K562 (cell line): ENCODE measurements around the gene CLDN7. TPM values are rescaled to one million over a fixed set of nuclear protein-coding genes. Genes with fewer than 3 reads are reported as not detected.

Experiments
- ARNT ChIP-seq, 2 experiments: fragments of 450-650 bp; IDR thresholded peaks; 2 replicates each; pipeline ENCODE4 v1.6.1; 2016; ENCODE audit warnings: mild to moderate bottlenecking in 1 of 2
- CREB3L1 ChIP-seq: fragments of 450-650 bp; IDR thresholded peaks from 2 replicates; pipeline ENCODE4 v1.6.1; 2014; ENCODE audit warnings: low read depth, mild to moderate bottlenecking, moderate library complexity, borderline replicate concordance
- DMBX1 ChIP-seq: fragments of 250-450 bp; sonication (Bioruptor Pico); IDR thresholded peaks from 2 replicates; pipeline ENCODE4 v1.8.0; 2022; ENCODE audit warnings: inconsistent platforms, mild to moderate bottlenecking, moderate library complexity, borderline replicate concordance
- FIP1L1 ChIP-seq: fragments of 200-400 bp; formaldehyde crosslinking; IDR thresholded peaks from 2 replicates; pipeline ENCODE4 v1.6.1; 2018; ENCODE audit warnings: mild to moderate bottlenecking, low read depth, low read length; ENCODE audit not compliant: poor library complexity, severe bottlenecking
- GATA2 ChIP-seq: sonication (generic); formaldehyde crosslinking; IDR thresholded peaks from 2 replicates; pipeline ENCODE4 v1.4.0; 2020; ENCODE audit warnings: mild to moderate bottlenecking, missing genetic modification reagents
- GMEB1 ChIP-seq: fragments of 250-450 bp; sonication (Bioruptor Pico); IDR thresholded peaks from 2 replicates; pipeline ENCODE4 v1.4.0; 2020; ENCODE audit warnings: mild to moderate bottlenecking
- JUND ChIP-seq, 2 experiments: IDR thresholded peaks; 2 replicates in 1 of 2; 3 replicates in 1 of 2; pipeline ENCODE4 v1.6.1; 2011; ENCODE audit warnings: borderline replicate concordance in 2 of 2, low read depth in 2 of 2, low read length in 2 of 2, improper control_type of control experiment in 1 of 2, missing biosample characterization in 1 of 2, missing genetic modification characterization in 1 of 2, missing genetic modification reagents in 1 of 2
- MNT ChIP-seq, 2 experiments: fragments of 450-650 bp; conservative IDR thresholded peaks; 2 replicates each; pipeline ENCODE4 v1.6.1; 2017; ENCODE audit warnings: mild to moderate bottlenecking in 2 of 2, moderate library complexity in 2 of 2
- PTBP1 ChIP-seq: fragments of 200-400 bp; formaldehyde crosslinking; IDR thresholded peaks from 2 replicates; pipeline ENCODE4 v1.6.1; 2017; ENCODE audit warnings: low read depth, low read length
- RBM34 ChIP-seq: fragments of 200-400 bp; formaldehyde crosslinking; IDR thresholded peaks from 2 replicates; pipeline ENCODE4 v1.6.1; 2018; ENCODE audit warnings: low read length, borderline replicate concordance; ENCODE audit not compliant: insufficient read depth
- SP2 ChIP-seq: IDR thresholded peaks from 2 replicates; pipeline ENCODE4 v1.6.1; 2011; ENCODE audit warnings: mild to moderate bottlenecking, low read depth, low read length, moderate library complexity; ENCODE audit not compliant: poor library complexity, severe bottlenecking; ENCODE audit errors: extremely low read depth
- TCF3 ChIP-seq: sonication (generic); formaldehyde crosslinking; IDR thresholded peaks from 2 replicates; pipeline ENCODE4 v1.4.0; 2020; ENCODE audit warnings: mild to moderate bottlenecking, missing genetic modification reagents
- YY1 ChIP-seq, 3 experiments: IDR thresholded peaks; 2 replicates each; pipeline ENCODE4 v1.6.1; 2011; ENCODE audit warnings: low read length in 2 of 3, mild to moderate bottlenecking in 2 of 3, moderate library complexity in 2 of 3, borderline replicate concordance in 1 of 3, control low read depth in 1 of 3, low read depth in 1 of 3; ENCODE audit not compliant: insufficient read depth in 3 of 3, insufficient replicate concordance in 2 of 3, control insufficient read depth in 1 of 3, insufficient read length in 1 of 3; ENCODE audit errors: extremely low read depth in 1 of 3
- ZNF316 ChIP-seq: fragments of 450-650 bp; IDR thresholded peaks from 2 replicates; pipeline ENCODE4 v1.6.1; 2016
- polyA plus RNA-seq, 8 experiments: library from polyadenylated mRNA; depleted of rRNA in 4 of 8; stranded (reverse) in 5 of 8; unstranded in 3 of 8; fragments of >200 nt; fragmentation: Nextera tagmentation in 2 of 8; fragmentation: Illumina TruSeq in 1 of 8; extraction: Ambion mirVana in 2 of 8; extraction: Trizol in 1 of 8; gene quantifications; 2 replicates each; pipeline versions ENCODE4 v1.2.1 to v1.2.3, GENCODE V29; 2011 to 2014; ENCODE audit warnings: inconsistent platforms in 1 of 8, missing spikeins in 1 of 8
- total RNA-seq, 7 experiments: library from RNA; depleted of rRNA in 6 of 7; stranded (reverse); fragments of >200 nt in 6 of 7; fragmentation: Illumina TruSeq in 2 of 7; extraction: Trizol in 2 of 7; gene quantifications; 2 replicates each; pipeline versions ENCODE4 v1.2.1 to v1.2.3, GENCODE V29; 2011 to 2021; ENCODE audit warnings: low replicate concordance in 1 of 7
- TF ChIP-seq, protein P1 (sequence below): fragments of 450-650 bp; IDR thresholded peaks from 2 replicates; pipeline ENCODE4 v1.6.1; 2016; ENCODE audit warnings: borderline replicate concordance
- TF ChIP-seq, protein P2 (sequence below), 3 experiments: fragments of 200-800 bp in 1 of 3; sonication (Bioruptor generic) in 1 of 3; sonication (generic) in 1 of 3; formaldehyde crosslinking in 1 of 3; IDR thresholded peaks; 2 replicates each; pipeline versions ENCODE4 v1.6.1 to v1.8.0; 2016 to 2022; ENCODE audit warnings: mild to moderate bottlenecking in 2 of 3, missing compliant biosample characterization in 2 of 3, missing genetic modification characterization in 2 of 3, missing genetic modification reagents in 1 of 3

Gene CLDN7
- total and polyA plus RNA-seq, 9 of the 15 experiments (the other 6 are each of a cell fraction or from before 2014, with no cell fraction given), result 2.2 to 14.5 (median 7.6) TPM

DNA sequence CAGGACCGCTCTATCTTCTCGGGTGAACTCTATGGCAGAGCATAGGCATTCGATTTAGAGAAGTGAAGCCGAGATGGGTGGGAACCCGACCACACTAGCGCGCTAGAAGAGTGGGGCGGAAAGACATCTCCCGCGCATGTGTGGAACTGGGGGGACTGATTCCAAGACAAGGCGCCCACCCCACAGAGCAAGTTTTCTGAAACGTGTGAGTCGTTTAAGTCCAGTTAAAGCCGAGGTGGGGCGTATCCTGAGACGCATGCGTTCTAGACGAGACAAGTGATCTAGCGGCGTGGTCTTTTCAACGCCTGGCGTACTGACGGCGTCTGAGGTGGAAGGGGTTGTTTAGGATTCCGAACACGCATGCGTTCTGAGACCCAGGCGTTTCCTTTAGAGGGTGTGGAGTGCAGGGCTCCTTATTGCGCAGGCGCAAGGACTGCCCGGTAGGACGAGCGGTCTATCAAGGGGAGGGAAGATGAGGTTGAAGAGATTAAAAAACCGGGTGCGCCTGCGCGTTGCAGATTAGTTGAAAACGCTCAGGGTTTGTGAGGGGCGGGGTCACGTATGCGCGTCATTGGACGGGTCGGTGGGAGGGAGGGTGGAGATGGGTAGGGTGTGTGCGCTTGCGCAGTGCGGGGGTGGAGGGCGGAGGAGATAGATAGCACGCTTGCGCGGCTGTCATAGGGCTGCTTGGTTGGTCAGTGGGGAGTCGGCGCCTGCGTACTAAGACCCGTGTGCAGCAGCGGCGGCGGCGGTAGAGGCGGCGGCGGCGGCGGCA, 44.8 kb upstream of the CLDN7 start, which contains the start of gene EIF5A (continued):
- TF ChIP-seq JUND (IDR thresholded peaks at IDR 0.05; ENCODE audit: borderline replicate concordance, low read depth, low read length), result no peak; the same call in none of the 2 replicates
- no peak for TF ChIP-seq JUND (tag; IDR thresholded peaks at IDR 0.05; ENCODE audit: borderline replicate concordance, low read depth, low read length)
- TF ChIP-seq GATA2 (CRISPR knock-in tag), result no peak
- TF ChIP-seq, protein P1, sequence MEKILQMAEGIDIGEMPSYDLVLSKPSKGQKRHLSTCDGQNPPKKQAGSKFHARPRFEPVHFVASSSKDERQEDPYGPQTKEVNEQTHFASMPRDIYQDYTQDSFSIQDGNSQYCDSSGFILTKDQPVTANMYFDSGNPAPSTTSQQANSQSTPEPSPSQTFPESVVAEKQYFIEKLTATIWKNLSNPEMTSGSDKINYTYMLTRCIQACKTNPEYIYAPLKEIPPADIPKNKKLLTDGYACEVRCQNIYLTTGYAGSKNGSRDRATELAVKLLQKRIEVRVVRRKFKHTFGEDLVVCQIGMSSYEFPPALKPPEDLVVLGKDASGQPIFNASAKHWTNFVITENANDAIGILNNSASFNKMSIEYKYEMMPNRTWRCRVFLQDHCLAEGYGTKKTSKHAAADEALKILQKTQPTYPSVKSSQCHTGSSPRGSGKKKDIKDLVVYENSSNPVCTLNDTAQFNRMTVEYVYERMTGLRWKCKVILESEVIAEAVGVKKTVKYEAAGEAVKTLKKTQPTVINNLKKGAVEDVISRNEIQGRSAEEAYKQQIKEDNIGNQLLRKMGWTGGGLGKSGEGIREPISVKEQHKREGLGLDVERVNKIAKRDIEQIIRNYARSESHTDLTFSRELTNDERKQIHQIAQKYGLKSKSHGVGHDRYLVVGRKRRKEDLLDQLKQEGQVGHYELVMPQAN, result peak; percentile 63; the same call in 1 of the 2 replicates
- 0 out of 2 replicates have a peak, but pooled peaks have one; percentile 8 for TF ChIP-seq TCF3
- TF ChIP-seq FIP1L1, result no peak
- TF ChIP-seq CREB3L1, result peak; percentile 76; the same call in 1 of the 2 replicates
- no peak for TF ChIP-seq ZNF316
- peak; percentile 57 for TF ChIP-seq GMEB1 (CRISPR knock-in tag)
- no peak for TF ChIP-seq PTBP1
- 0 out of 4 replicates have a peak, but pooled peaks of 1 of the 2 experiments have one; percentile 3 for TF ChIP-seq ARNT (IDR thresholded peaks at IDR 0.05)
- TF ChIP-seq, protein P2, sequence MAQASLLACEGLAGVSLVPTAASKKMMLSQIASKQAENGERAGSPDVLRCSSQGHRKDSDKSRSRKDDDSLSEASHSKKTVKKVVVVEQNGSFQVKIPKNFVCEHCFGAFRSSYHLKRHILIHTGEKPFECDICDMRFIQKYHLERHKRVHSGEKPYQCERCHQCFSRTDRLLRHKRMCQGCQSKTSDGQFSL (CRISPR knock-in tag; IDR thresholded peaks at IDR 0.05), result no peak
- TF ChIP-seq, protein P2 (tag; IDR thresholded peaks at IDR 0.05), result no peak
- no peak for TF ChIP-seq RBM34
- peak; percentile 80 for TF ChIP-seq SP2
- TF ChIP-seq MNT (conservative IDR thresholded peaks at IDR 0.05), result peak; percentile 82 to 90
- TF ChIP-seq YY1 (IDR thresholded peaks at IDR 0.05; ENCODE audit: borderline replicate concordance in 1 of 3, control insufficient read depth in 1 of 3, extremely low read depth in 1 of 3, insufficient read depth in 3 of 3, insufficient read length in 1 of 3, insufficient replicate concordance in 2 of 3, low read depth in 1 of 3, low read length in 2 of 3), result peak in 2 of 3 experiments; percentile 69 to 86
- TF ChIP-seq DMBX1, result no peak
